ENCODE data around the gene MRTFA. TPM values are rescaled to one million over a fixed set of nuclear protein-coding genes. Genes with fewer than 3 reads are reported as not detected.
A peak's percentile ranks its signal among the peaks of the same experiment; 100 is the strongest.
"Not testable (repeated sequence)": the region's sequence is repeated elsewhere in the genome, so short reads cannot be mapped to it uniquely, and the experiment has no call there.

MRTFA gene
- total RNA-seq: 10 to 100 TPM; 72.5 to 76.3 TPM

DNA sequence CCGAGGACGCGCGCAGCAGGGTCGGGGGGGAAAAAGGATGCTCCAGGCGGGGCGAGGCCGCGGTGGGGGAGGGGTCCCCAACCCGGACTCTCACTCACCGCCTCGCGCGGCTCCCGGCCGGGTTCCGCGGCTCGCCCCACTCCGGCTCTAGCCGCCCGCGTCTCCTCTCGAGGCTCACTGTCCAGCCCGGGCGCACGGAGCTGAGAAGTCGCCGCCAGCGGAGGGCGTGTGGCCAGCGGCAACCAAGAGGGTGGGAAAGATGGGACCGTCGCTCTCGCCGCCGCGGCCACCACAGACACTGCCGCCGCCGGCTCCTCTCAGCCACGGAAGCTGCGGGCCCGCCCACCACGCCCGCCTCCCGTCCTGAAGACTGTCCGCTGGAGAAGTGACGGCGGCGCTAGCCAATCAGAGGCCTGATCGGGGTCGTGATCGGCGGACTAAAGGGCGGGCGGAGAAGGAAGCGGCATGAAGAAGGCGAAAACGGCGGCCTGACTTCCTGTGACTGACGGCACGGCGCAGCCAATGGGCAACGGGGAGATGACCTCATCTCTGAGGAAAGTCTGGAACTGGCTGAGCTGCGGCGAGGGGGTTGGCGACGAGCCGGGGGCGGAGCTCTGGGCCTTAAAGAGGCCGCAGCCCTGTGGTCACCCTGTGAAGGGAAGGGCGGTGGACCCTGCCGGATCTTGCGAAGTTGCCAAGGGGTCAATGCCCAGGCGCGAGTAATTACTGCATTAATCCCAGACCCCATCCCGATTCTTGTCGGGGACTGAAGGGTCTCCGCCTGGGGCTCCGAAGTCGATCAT, at the start of gene MRTFA:
MRTFA (minus strand) TSS at position 340 of the 803 bp plus-strand sequence.
- DNase-seq (peak; percentile 97), ATAC-seq (ENCODE audit: low read depth) (peak; percentile 97)
- POLR2A ChIA-PET: interaction anchor here (0.6 to 2.3 kb wide), 14 partner anchors 10 to 593 kb away, joined by 3 to 16 read pairs (median 6); partner anchors contain the start of genes ST13 and XPNPEP3
- Mint-ChIP-seq H3K4me3 (peak within 1 kb of the TSS; percentile 94), H3K27ac (peak within 1 kb of the TSS; percentile 96), H3K9me3 (no peaks in the 10 kb centered on the region), H3K27me3 (no peaks in the 10 kb centered on the region), H3K4me1 (peaks cover 21% of the 10 kb centered on the region), H3K36me3 (peaks cover 4% of the 10 kb centered on the region)

GRCh38 chr22:40685406-40685805, 48.9 kb upstream of the MRTFA start:
- POLR2A ChIA-PET: interaction anchor here (1.2 kb wide), 2 partner anchors 43 to 171 kb away, joined by 4 to 5 read pairs; partner anchors contain the start of genes ST13 and XPNPEP3
- DNase-seq: no peak
- Mint-ChIP-seq H3K4me3 (peak overlapping the region; percentile 64), H3K9me3 (no peaks in the 10 kb centered on the region), H3K36me3 (no peaks in the 10 kb centered on the region), H3K27ac (peak overlapping the region; percentile 85), H3K4me1 (peaks cover 12% of the 10 kb centered on the region), H3K27me3 (peaks cover 6% of the 10 kb centered on the region)
- ATAC-seq (ENCODE audit: low read depth): no peak

- H3K4me3 Mint-ChIP-seq: peak overlapping the region; percentile 64
- POLR2A ChIA-PET: interaction anchor here (0.7 to 1.4 kb wide), 3 partner anchors 27 to 172 kb away, joined by 3 to 5 read pairs (median 5); partner anchors contain the start of genes ST13 and XPNPEP3
- no peak for DNase-seq
- H3K4me1 Mint-ChIP-seq: peaks cover 12% of the 10 kb centered on the region
- H3K36me3 Mint-ChIP-seq: no peaks in the 10 kb centered on the region
- H3K9me3 Mint-ChIP-seq: no peaks in the 10 kb centered on the region
- peak overlapping the region; percentile 85 for H3K27ac Mint-ChIP-seq
- peaks cover 12% of the 10 kb centered on the region for H3K27me3 Mint-ChIP-seq
- ATAC-seq (ENCODE audit: low read depth): no peak
These were observed 48.2 kb upstream of the MRTFA start for GRCh38 chr22:40684728-40685127.

- POLR2A ChIA-PET: no interaction called here
- no peak overlapping the region for H3K4me3 Mint-ChIP-seq
- H3K27ac Mint-ChIP-seq: no peak overlapping the region
- DNase-seq (no peak), ATAC-seq (ENCODE audit: low read depth) (no peak)
- H3K36me3 Mint-ChIP-seq: no peaks in the 10 kb centered on the region
- peaks cover 15% of the 10 kb centered on the region for H3K4me1 Mint-ChIP-seq
- peaks cover 18% of the 10 kb centered on the region for H3K27me3 Mint-ChIP-seq
- no peaks in the 10 kb centered on the region for H3K9me3 Mint-ChIP-seq
These were observed 44.9 kb upstream of the MRTFA start for GRCh38 chr22:40681451-40681850.

- DNase-seq (no peak), ATAC-seq (ENCODE audit: low read depth) (no peak)
- Mint-ChIP-seq H3K9me3 (no peaks in the 10 kb centered on the region), H3K27ac (no peak overlapping the region), H3K4me1 (peaks cover 15% of the 10 kb centered on the region), H3K27me3 (peaks cover 18% of the 10 kb centered on the region), H3K4me3 (no peak overlapping the region), H3K36me3 (no peaks in the 10 kb centered on the region)
- POLR2A ChIA-PET: no interaction called here
These were observed 44.3 kb upstream of the MRTFA start for GRCh38 chr22:40680819-40681183.

DNA sequence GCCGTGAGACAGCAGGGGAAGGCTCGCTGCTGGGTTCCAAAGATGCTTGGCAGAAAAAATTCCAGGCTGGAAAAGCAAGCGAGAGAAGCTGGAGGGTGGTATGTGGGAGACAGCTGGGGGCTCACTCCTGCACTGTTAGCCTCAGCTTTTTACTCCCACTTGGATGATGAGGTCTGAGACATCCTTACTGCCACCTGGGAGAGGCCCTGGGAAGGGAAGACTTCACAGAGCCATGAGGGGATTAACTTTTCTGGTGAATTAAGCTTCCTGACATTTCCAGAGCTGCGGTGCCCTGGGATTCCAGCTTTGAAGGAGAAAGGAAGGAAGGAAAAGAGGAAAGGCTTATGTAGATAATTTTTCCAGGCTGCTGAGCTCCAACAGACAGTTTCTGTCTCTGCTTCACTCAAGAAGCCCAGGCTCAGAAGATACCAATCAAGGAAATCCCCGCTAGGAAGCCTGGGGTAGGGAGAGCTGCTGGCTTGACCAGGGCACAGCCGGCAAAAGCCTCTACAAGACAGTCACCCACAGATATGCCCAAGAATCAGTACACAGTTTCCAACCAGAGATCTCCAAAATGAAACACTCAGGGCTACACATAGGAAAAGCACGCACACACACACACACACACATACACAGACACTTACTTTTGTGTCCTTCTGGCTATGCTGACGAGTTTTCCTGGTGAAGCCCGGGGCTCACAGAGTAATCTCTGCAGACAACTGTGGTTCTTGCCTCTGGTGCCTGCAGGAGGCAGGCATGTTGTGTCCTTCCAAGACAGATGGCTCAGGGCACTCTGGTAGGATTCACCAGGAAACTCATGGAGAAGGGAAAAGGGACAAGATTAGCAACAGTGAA, 43.7 kb upstream of the MRTFA start:
- Mint-ChIP-seq H3K36me3 (no peaks in the 10 kb centered on the region), H3K27ac (no peak overlapping the region), H3K9me3 (no peaks in the 10 kb centered on the region), H3K4me3 (no peak overlapping the region), H3K4me1 (peaks cover 14% of the 10 kb centered on the region), H3K27me3 (peaks cover 18% of the 10 kb centered on the region)
- POLR2A ChIA-PET: interaction anchor here (0.6 kb wide), 1 partner anchor 17 kb away, joined by 4 read pairs; no protein-coding TSS in a partner anchor
- ATAC-seq (ENCODE audit: low read depth) (no peak), DNase-seq (no peak)

- Mint-ChIP-seq H3K27ac (no peak within 1 kb of the TSS), H3K36me3 (no peaks in the 10 kb centered on the region), H3K9me3 (no peaks in the 10 kb centered on the region), H3K4me3 (no peak within 1 kb of the TSS), H3K27me3 (peaks cover 18% of the 10 kb centered on the region), H3K4me1 (peaks cover 14% of the 10 kb centered on the region)
- POLR2A ChIA-PET: no interaction called here
- no peak for DNase-seq
- no peak for ATAC-seq (ENCODE audit: low read depth)
These were observed 42.9 kb upstream of the MRTFA start, which contains the start of gene MCHR1 for GRCh38 chr22:40679249-40679963. TSS of gene MCHR1 (plus strand) at chr22:40679484. CDS start at chr22:40679653, 169 bp downstream.

DNA sequence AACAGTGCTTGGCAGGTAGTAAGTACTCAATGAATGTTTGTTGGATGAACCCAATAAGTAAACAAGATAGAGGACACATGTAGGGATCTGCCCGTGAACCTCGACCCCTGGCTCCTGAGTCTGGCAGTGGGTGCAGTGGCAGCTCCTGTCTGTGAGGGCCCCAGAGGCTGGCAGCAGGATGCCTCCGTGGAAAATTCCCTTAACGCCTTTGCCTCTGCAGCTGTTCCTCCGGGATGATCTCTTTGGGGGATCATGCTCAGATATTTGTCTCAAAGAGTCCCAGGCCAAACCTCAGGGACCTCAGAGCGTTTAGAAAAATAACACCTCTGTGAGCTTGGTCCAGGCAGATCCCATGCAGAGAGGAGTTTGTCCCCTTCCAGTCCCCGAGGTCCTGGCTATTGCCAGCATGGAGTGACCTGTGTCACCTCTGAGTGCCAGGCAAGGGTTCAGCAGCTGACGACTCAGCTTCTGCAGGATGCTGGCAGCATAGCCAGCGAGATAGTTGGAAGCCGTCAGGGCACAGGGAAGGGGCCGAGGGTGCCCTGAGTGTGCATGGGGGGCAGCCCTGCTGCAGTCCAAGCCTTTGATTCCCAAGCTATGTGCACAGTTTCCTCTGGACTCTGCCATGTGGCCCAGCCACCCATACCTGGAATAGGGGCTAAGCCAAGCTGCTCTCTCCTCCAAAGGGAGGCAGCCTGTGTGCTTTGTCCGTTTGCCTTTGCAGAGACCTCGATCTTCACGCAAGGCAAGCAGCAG, 42.2 kb upstream of the MRTFA start:
- Mint-ChIP-seq H3K27me3 (peaks cover 18% of the 10 kb centered on the region), H3K36me3 (no peaks in the 10 kb centered on the region), H3K4me1 (peaks cover 12% of the 10 kb centered on the region), H3K27ac (no peak overlapping the region), H3K4me3 (no peak overlapping the region), H3K9me3 (no peaks in the 10 kb centered on the region)
- ATAC-seq (ENCODE audit: low read depth): no peak
- POLR2A ChIA-PET: no interaction called here
- DNase-seq: no peak

DNA sequence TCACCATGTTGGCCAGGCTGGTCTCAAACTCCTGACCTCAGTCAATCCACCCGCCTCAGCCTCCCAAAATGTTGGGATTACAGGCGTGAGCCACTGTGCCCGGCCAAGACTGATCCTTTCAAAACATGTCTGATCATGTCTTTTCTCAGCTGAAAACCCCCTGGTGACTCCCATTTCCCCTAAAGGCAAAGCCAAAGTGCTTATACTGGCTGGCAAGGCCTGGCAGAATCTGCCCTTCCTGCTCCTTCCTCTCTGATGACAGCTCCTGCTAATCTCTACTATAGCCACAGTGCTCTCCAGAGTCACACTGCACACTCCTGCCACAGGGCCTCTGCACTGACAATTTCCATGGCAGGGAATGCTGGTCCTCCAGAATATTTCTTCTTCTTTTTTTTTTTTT, 40.1 kb upstream of the MRTFA start:
- no peaks in the 10 kb centered on the region for H3K9me3 Mint-ChIP-seq
- POLR2A ChIA-PET: interaction anchor here (0.6 kb wide), 1 partner anchor 10 kb away, joined by 4 read pairs; no protein-coding TSS in a partner anchor
- peaks cover 4% of the 10 kb centered on the region for H3K4me1 Mint-ChIP-seq
- H3K36me3 Mint-ChIP-seq: no peaks in the 10 kb centered on the region
- H3K4me3 Mint-ChIP-seq: no peak overlapping the region
- ATAC-seq (ENCODE audit: low read depth) (no peak), DNase-seq (no peak)
- peaks cover 18% of the 10 kb centered on the region for H3K27me3 Mint-ChIP-seq
- H3K27ac Mint-ChIP-seq: no peak overlapping the region

DNA sequence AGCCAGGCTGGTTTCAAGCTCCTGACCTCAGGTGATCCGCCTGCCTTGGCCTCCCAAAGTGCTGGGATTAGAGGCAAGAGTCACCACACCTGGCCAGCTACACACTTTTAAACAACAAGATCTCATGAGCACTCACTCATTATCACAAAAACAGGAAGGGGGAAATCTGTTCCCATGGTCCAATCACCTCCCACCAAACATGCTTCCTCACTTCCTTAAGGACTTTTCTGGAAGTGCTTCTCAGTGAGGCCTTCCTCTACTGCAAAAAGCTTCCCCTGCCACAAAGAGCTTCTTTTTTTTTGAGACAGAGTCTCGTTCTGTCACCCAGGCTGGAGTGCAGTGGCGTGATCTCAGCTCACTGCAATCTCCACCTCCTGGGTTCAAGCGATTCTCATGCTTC, 39.6 kb upstream of the MRTFA start:
- ATAC-seq (ENCODE audit: low read depth); H3K36me3 Mint-ChIP-seq; H3K27ac Mint-ChIP-seq; H3K4me1 Mint-ChIP-seq; H3K4me3 Mint-ChIP-seq; H3K9me3 Mint-ChIP-seq; DNase-seq: not testable (repeated sequence)
- POLR2A ChIA-PET: interaction anchor here (0.6 kb wide), 1 partner anchor 10 kb away, joined by 4 read pairs; no protein-coding TSS in a partner anchor
- peaks cover 18% of the 10 kb centered on the region for H3K27me3 Mint-ChIP-seq

DNA sequence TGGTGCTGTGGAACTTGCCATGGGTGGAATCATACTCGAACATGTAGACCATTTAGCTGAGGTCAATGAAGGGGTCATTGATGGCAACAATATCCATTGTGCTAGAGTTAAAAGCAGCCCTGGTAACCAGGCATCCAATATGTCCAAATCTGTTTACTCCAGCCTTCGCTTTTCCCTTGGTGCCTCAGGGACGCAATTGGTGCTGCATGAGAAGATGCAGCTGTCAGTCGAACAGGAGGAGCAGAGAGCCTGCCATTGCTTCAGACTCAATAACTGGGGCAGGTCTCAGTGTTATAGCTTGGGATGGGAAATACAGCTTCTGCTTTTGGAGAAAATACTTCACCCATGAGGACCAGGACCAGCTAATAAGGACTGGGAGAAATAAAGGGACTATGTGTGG, 37.8 kb upstream of the MRTFA start:
- Mint-ChIP-seq H3K4me1 (peaks cover 8% of the 10 kb centered on the region), H3K4me3 (no peak overlapping the region), H3K27me3 (peaks cover 3% of the 10 kb centered on the region), H3K27ac (no peak overlapping the region), H3K9me3 (no peaks in the 10 kb centered on the region), H3K36me3 (no peaks in the 10 kb centered on the region)
- POLR2A ChIA-PET: no interaction called here
- ATAC-seq (ENCODE audit: low read depth) (no peak), DNase-seq (no peak)

DNA sequence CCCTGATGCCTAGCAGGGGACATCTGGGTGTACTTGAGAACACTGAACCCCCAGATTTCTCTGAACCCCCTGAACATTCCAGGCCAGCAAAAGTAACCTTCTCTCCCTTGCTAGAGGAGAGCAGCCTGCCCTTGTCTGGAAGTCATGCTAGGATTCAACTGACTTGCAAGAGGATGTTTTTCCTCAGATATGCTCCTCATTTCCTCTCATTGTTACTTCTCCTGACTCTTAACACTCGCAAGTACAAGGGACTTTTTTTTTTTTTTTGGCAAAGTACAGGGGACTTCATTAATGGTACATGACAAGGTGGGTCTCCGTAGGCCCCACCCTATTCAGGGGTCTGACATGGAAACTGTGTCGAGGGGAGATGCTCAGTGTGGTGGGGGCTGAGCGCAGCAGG, 36.5 kb upstream of the MRTFA start:
- POLR2A ChIA-PET: no interaction called here
- H3K4me1 Mint-ChIP-seq: peaks cover 17% of the 10 kb centered on the region
- no peak overlapping the region for H3K27ac Mint-ChIP-seq

More for the DNA sequence above, 36.5 kb upstream of the MRTFA start:
- H3K36me3 Mint-ChIP-seq: peaks cover 4% of the 10 kb centered on the region
- DNase-seq (no peak), ATAC-seq (ENCODE audit: low read depth) (no peak)
- H3K4me3 Mint-ChIP-seq: no peak overlapping the region
- H3K27me3 Mint-ChIP-seq: no peaks in the 10 kb centered on the region
- H3K9me3 Mint-ChIP-seq: peaks cover 4% of the 10 kb centered on the region

Measured in activated naive CD8-positive, alpha-beta T cell treated with anti-CD3 and anti-CD28 coated beads, Interleukin-2, amount 10 ng/mL, durations not matched to agents 7 days and 5 days (primary cell).